Aorta (tissue), 5 donors: ENCODE results near the gene LRP10. TPM values are rescaled to one million over a fixed set of nuclear protein-coding genes. Genes with fewer than 3 reads are reported as not detected.
A peak's percentile ranks its signal among the peaks of the same experiment; 100 is the strongest.

Experiments
- ATAC-seq: fragments of 200-7000 bp; cut with Tn5 transposase; one replicate; pipeline ENCODE4 v1.9.1; 2022; ENCODE audit warnings: moderate library complexity; ENCODE audit not compliant: low FRiP score
- DNase-seq, 2 donors: peaks; one replicate each; pipeline ENCODE4 v3.0.0-alpha.2; 2020
- H3K27ac ChIP-seq, 2 donors: one replicate each; pipeline ENCODE4 v1.5.1; 2013; ENCODE audit warnings: low read length in 2 of 2, mild to moderate bottlenecking in 2 of 2, moderate library complexity in 2 of 2, control low read depth in 1 of 2, inconsistent platforms in 1 of 2, low read depth in 1 of 2
- H3K27me3 ChIP-seq, 2 donors: one replicate each; pipeline ENCODE4 v1.6.1; 2013; ENCODE audit warnings: control low read depth in 1 of 2, low read length in 1 of 2, mild to moderate bottlenecking in 1 of 2, moderate library complexity in 1 of 2; ENCODE audit not compliant: insufficient read depth in 2 of 2, control insufficient read depth in 1 of 2
- H3K36me3 ChIP-seq, 2 donors: one replicate each; pipeline ENCODE4 v1.6.1; 2013; ENCODE audit warnings: control low read depth in 1 of 2, low read length in 1 of 2, mild to moderate bottlenecking in 1 of 2; ENCODE audit not compliant: insufficient read depth in 2 of 2, control insufficient read depth in 1 of 2
- H3K4me1 ChIP-seq, 2 donors: one replicate each; pipeline ENCODE4 v1.6.1; 2013; ENCODE audit warnings: low read length in 2 of 2, control low read depth in 1 of 2, mild to moderate bottlenecking in 1 of 2, moderate library complexity in 1 of 2; ENCODE audit not compliant: insufficient read depth in 2 of 2, control insufficient read depth in 1 of 2
- H3K4me3 ChIP-seq, 2 donors: one replicate each; pipeline ENCODE4 v1.5.1; 2013; ENCODE audit warnings: low read length in 2 of 2, control low read depth in 1 of 2, mild to moderate bottlenecking in 1 of 2
- H3K9me3 ChIP-seq: one replicate; pipeline ENCODE4 v1.6.1; 2013; ENCODE audit warnings: mild to moderate bottlenecking, low read length; ENCODE audit not compliant: control insufficient read depth
- WGBS, 2 donors: extraction: QIAGEN DNeasy Blood & Tissue Kit; methylation state at CpG; one replicate each; pipeline ENCODE4 v1.1.7; 2013; 5-methylcytosine and 5-hydroxymethylcytosine counted together
- intact Hi-C, 2 donors: fragments of 100-400 bp; cut with DNase I; formaldehyde crosslinking; loops; one replicate each; pipeline versions ENCODE4 v1.14.2 to v1.15.0; 2022
- polyA plus RNA-seq, 2 donors: library from polyadenylated mRNA; stranded (reverse); fragments of 200-250 nt; gene quantifications; one replicate each; pipeline ENCODE4 v1.2.3, GENCODE V29; 2013
- total RNA-seq, 2 donors: library from RNA; stranded (reverse); fragmentation: NEBNext Ultra II Directional; extraction: Animal tissue kit (Norgen Biotek cat#: 25700); gene quantifications; one replicate each; pipeline ENCODE4 v1.2.1, GENCODE V29; 2021
- donor health status: healthy with polysubstance abuse.
- donor health status: Bipolar disorder and iron deficiency.
- donor health status: DM: no; HTN: no; CAD: no.
- donor health status: DM: no; HTN: no; CAD: no.
- donor health status: DM: yes; HTN: yes; CAD: no.

The LRP10 gene
- total and polyA plus RNA-seq, 4 donors, result 53.0 to 187 (median 147) TPM

- DNase-seq, result no peak
- WGBS, 2 donors, result 93 to 94% methylated on average over 8 of the region's 8 CpGs
- Histone ChIP-seq H3K4me3 (no peak overlapping the region), H3K4me1 (no peaks in the 10 kb centered on the region), H3K36me3 (peaks cover 0 to 11% of the 10 kb centered on the region in 2 donors), H3K27ac (no peak overlapping the region), H3K9me3 (no peaks in the 10 kb centered on the region), H3K27me3 (no peaks in the 10 kb centered on the region)
- ATAC-seq, result no peak
- intact Hi-C loops, result no loop called here
Measured at GRCh38 chr14:22925513-22925912, 54.0 kb downstream of the LRP10 start.

- H3K27ac ChIP-seq, result no peak overlapping the region
- no peak for ATAC-seq
- H3K4me1 ChIP-seq, result no peaks in the 10 kb centered on the region
- no peak overlapping the region for H3K4me3 ChIP-seq
- H3K27me3 ChIP-seq, result no peaks in the 10 kb centered on the region
- 69 to 85% methylated on average over 4 of the region's 4 CpGs for WGBS, 2 donors
- peaks cover 0 to 9% of the 10 kb centered on the region in 2 donors for H3K36me3 ChIP-seq
- DNase-seq, result no peak
- H3K9me3 ChIP-seq, result no peaks in the 10 kb centered on the region
- intact Hi-C loops, result no loop called here
Measured at GRCh38 chr14:22926316-22926715, 54.8 kb downstream of the LRP10 start.

GRCh38 chr14:22928237-22929103 lies 56.9 kb downstream of the LRP10 start:
- no peak for ATAC-seq

GRCh38 chr14:22929104-22929960 lies 57.8 kb downstream of the LRP10 start, which contains the start of gene PRMT5:
Gene PRMT5 (minus strand): TSS chr14:22929376. CDS start chr14:22929361, 15 bp downstream.
- Histone ChIP-seq H3K4me3 (peak within 1 kb of the TSS; percentile 49 to 59), H3K36me3 (no peaks in the 10 kb centered on the region), H3K4me1 (no peaks in the 10 kb centered on the region), H3K27ac (peak within 1 kb of the TSS; percentile 39 to 78), H3K9me3 (no peaks in the 10 kb centered on the region), H3K27me3 (no peaks in the 10 kb centered on the region)
- 0% methylated on average over 51 of the region's 51 CpGs for WGBS, 2 donors
- intact Hi-C loops, result no loop called here
- ATAC-seq (peak; percentile 99), DNase-seq (peak; percentile 99 to 100)

More at GRCh38 chr14:22928237-22929103, 56.9 kb downstream of the LRP10 start:
- no peak for DNase-seq
- Histone ChIP-seq H3K4me3 (peak overlapping the region; percentile 44 to 49), H3K36me3 (peaks cover 0 to 2% of the 10 kb centered on the region in 2 donors), H3K9me3 (no peaks in the 10 kb centered on the region), H3K27ac (no peak overlapping the region), H3K4me1 (no peaks in the 10 kb centered on the region), H3K27me3 (no peaks in the 10 kb centered on the region)
- intact Hi-C loops, result no loop called here
- 17% methylated on average over 12 of the region's 12 CpGs for WGBS, 2 donors

- Histone ChIP-seq H3K27ac (peak overlapping the region; percentile 39 to 78), H3K4me3 (peak overlapping the region; percentile 37 to 59), H3K4me1 (no peaks in the 10 kb centered on the region), H3K27me3 (no peaks in the 10 kb centered on the region), H3K36me3 (no peaks in the 10 kb centered on the region), H3K9me3 (no peaks in the 10 kb centered on the region)
- WGBS, 2 donors, result 1 to 3% methylated on average over 2 of the region's 2 CpGs
- intact Hi-C loops, result loop anchor here (2.0 kb wide), 2 partner anchors 25 to 53 kb away; partner anchors contain the start of gene AJUBA (in 1 of the 2)
- DNase-seq (no peak), ATAC-seq (peak; percentile 0)
Measured at GRCh38 chr14:22929961-22930364, 58.4 kb downstream of the LRP10 start.

Other genes with a start within 250 kb of the LRP10 start
- gene OR6J1, start 227.4 kb upstream of the LRP10 start, total RNA-seq, result not detected
- not detected for gene OR6J1, start 227.4 kb upstream of the LRP10 start, polyA plus RNA-seq
- gene OXA1L, start 105.1 kb upstream of the LRP10 start, total RNA-seq, result 10 to 100 TPM; 60.0 to 74.8 TPM
- 100 to 1,000 TPM in 1 of 2 donors, 10 to 100 TPM in 1; 69.4 to 123 TPM for gene OXA1L, start 105.1 kb upstream of the LRP10 start, polyA plus RNA-seq
- gene SLC7A7, start 56.3 kb upstream of the LRP10 start, total RNA-seq, result 10 to 100 TPM; 16.7 TPM
- gene SLC7A7, start 56.3 kb upstream of the LRP10 start, polyA plus RNA-seq, result 10 to 100 TPM; 15.4 to 44.2 TPM
- gene MRPL52, start 41.9 kb upstream of the LRP10 start, total RNA-seq, result 10 to 100 TPM; 37.2 to 49.1 TPM
- gene MRPL52, start 41.9 kb upstream of the LRP10 start, polyA plus RNA-seq, result 10 to 100 TPM; 47.3 to 56.0 TPM
- 100 to 1,000 TPM; 206 to 250 TPM for gene MMP14, start 35.2 kb upstream of the LRP10 start, total RNA-seq
- 10 to 100 TPM; 29.8 to 99.2 TPM for gene MMP14, start 35.2 kb upstream of the LRP10 start, polyA plus RNA-seq
- gene REM2, start 11.5 kb downstream of the LRP10 start, total RNA-seq, result under 1 TPM; 0.36 to 0.75 TPM
- gene REM2, start 11.5 kb downstream of the LRP10 start, polyA plus RNA-seq, result under 1 TPM in 1 of 2 donors, not detected in 1; 0.92 TPM
- 10 to 100 TPM; 65.4 to 72.6 TPM for gene RBM23, start 47.4 kb downstream of the LRP10 start, total RNA-seq
- gene RBM23, start 47.4 kb downstream of the LRP10 start, polyA plus RNA-seq, result 10 to 100 TPM; 19.9 to 54.3 TPM
- 10 to 100 TPM; 32.0 to 36.5 TPM for gene PRMT5, start 57.6 kb downstream of the LRP10 start, total RNA-seq
- 10 to 100 TPM; 27.7 to 36.2 TPM for gene PRMT5, start 57.6 kb downstream of the LRP10 start, polyA plus RNA-seq
- 10 to 100 TPM; 19.7 to 33.9 TPM for gene HAUS4, start 85.3 kb downstream of the LRP10 start, total RNA-seq
- gene HAUS4, start 85.3 kb downstream of the LRP10 start, polyA plus RNA-seq, result 10 to 100 TPM; 39.5 to 62.7 TPM
- gene AJUBA, start 110.8 kb downstream of the LRP10 start, total RNA-seq, result 10 to 100 TPM; 12.9 to 16.2 TPM
- 1 to 10 TPM; 2.2 to 3.8 TPM for gene AJUBA, start 110.8 kb downstream of the LRP10 start, polyA plus RNA-seq
- gene C14orf93, start 138.4 kb downstream of the LRP10 start, total RNA-seq, result 1 to 10 TPM; 5.5 to 8.6 TPM
- 10 to 100 TPM in 1 of 2 donors, 1 to 10 TPM in 1; 8.8 to 11.0 TPM for gene C14orf93, start 138.4 kb downstream of the LRP10 start, polyA plus RNA-seq
- 10 to 100 TPM; 67.7 to 68.4 TPM for gene PSMB5, start 163.2 kb downstream of the LRP10 start, total RNA-seq
- gene PSMB5, start 163.2 kb downstream of the LRP10 start, polyA plus RNA-seq, result 100 to 1,000 TPM; 103 to 116 TPM
- not detected for gene PSMB11, start 170.5 kb downstream of the LRP10 start, total RNA-seq
- not detected for gene PSMB11, start 170.5 kb downstream of the LRP10 start, polyA plus RNA-seq
- 10 to 100 TPM in 1 of 2 donors, 1 to 10 TPM in 1; 3.4 to 11.4 TPM for gene CDH24, start 185.8 kb downstream of the LRP10 start, total RNA-seq
- gene CDH24, start 185.8 kb downstream of the LRP10 start, polyA plus RNA-seq, result 1 to 10 TPM in 1 of 2 donors, not detected in 1; 4.1 TPM
- 100 to 1,000 TPM; 134 to 183 TPM for gene ACIN1, start 223.4 kb downstream of the LRP10 start, total RNA-seq
- gene ACIN1, start 223.4 kb downstream of the LRP10 start, polyA plus RNA-seq, result 100 to 1,000 TPM in 1 of 2 donors, 10 to 100 TPM in 1; 34.1 to 147 TPM
- gene C14orf119, start 223.8 kb downstream of the LRP10 start, total RNA-seq, result 10 to 100 TPM; 37.6 to 41.4 TPM
- gene C14orf119, start 223.8 kb downstream of the LRP10 start, polyA plus RNA-seq, result 10 to 100 TPM; 27.8 to 32.2 TPM
- gene CIROP, start 233.2 kb downstream of the LRP10 start, total RNA-seq, result under 1 TPM in 1 of 2 donors, not detected in 1; 0.18 TPM
- gene CIROP, start 233.2 kb downstream of the LRP10 start, polyA plus RNA-seq, result not detected
- gene CEBPE, start 247.5 kb downstream of the LRP10 start, total RNA-seq, result under 1 TPM; 0.29 to 0.33 TPM
- gene CEBPE, start 247.5 kb downstream of the LRP10 start, polyA plus RNA-seq, result under 1 TPM in 1 of 2 donors, not detected in 1; 0.13 TPM